Liver (tissue), 9 donors: ENCODE measurements around the gene ASB8. TPM values are rescaled to one million over a fixed set of nuclear protein-coding genes. Genes with fewer than 3 reads are reported as not detected.

ENCODE experiments used
- DNase-seq: peaks from one replicate; pipeline ENCODE4 v3.0.0-alpha.2; 2017; ENCODE audit warnings: low spot score
- H3K27ac ChIP-seq, 2 donors: one replicate each; pipeline ENCODE4 v1.7.0; 2013; ENCODE audit warnings: inconsistent platforms in 2 of 2, low read length in 2 of 2, control low read depth in 1 of 2, low read depth in 1 of 2, mild to moderate bottlenecking in 1 of 2
- H3K27me3 ChIP-seq, 4 donors: one replicate each; pipeline versions ENCODE4 v1.6.1 to v1.7.0; 2013; ENCODE audit warnings: low read length in 3 of 4, inconsistent platforms in 1 of 4, mild to moderate bottlenecking in 1 of 4, moderate library complexity in 1 of 4; ENCODE audit not compliant: control insufficient read depth in 4 of 4, insufficient read depth in 4 of 4
- H3K36me3 ChIP-seq, 4 donors: one replicate each; pipeline versions ENCODE4 v1.6.1 to v1.7.0; 2013; ENCODE audit warnings: low read length in 3 of 4, mild to moderate bottlenecking in 3 of 4, low read depth in 1 of 4, moderate library complexity in 1 of 4; ENCODE audit not compliant: control insufficient read depth in 4 of 4, insufficient read depth in 3 of 4
- H3K4me1 ChIP-seq, 4 donors: one replicate each; pipeline versions ENCODE4 v1.6.1 to v1.7.0; 2013; ENCODE audit warnings: low read length in 3 of 4, mild to moderate bottlenecking in 3 of 4, moderate library complexity in 1 of 4; ENCODE audit not compliant: control insufficient read depth in 4 of 4, insufficient read depth in 4 of 4
- H3K4me3 ChIP-seq, 3 donors: one replicate each; pipeline versions ENCODE4 v1.6.1 to v1.7.0; 2013; ENCODE audit warnings: low read length in 3 of 3, control low read depth in 1 of 3, low read depth in 1 of 3, mild to moderate bottlenecking in 1 of 3
- H3K9ac ChIP-seq, 2 donors: one replicate each; pipeline ENCODE4 v1.7.0; 2013; ENCODE audit warnings: low read length in 2 of 2, mild to moderate bottlenecking in 2 of 2, moderate library complexity in 2 of 2, control low read depth in 1 of 2, low read depth in 1 of 2
- H3K9me3 ChIP-seq, 4 donors: one replicate each; pipeline versions ENCODE4 v1.6.1 to v1.7.0; 2013; ENCODE audit warnings: low read length in 3 of 4; ENCODE audit not compliant: control insufficient read depth in 4 of 4
- ATF3 ChIP-seq: IDR thresholded peaks from 2 replicates; pipeline ENCODE4 v1.6.1; 2016; ENCODE audit warnings: antibody characterized with exemption
- EGR1 ChIP-seq, 2 donors: IDR thresholded peaks; 2 replicates each; pipeline ENCODE4 v1.6.1; 2016 to 2018; ENCODE audit warnings: antibody characterized with exemption in 2 of 2, low read depth in 2 of 2
- FOXA1 ChIP-seq: IDR thresholded peaks from 2 replicates; pipeline ENCODE4 v1.6.1; 2016; ENCODE audit warnings: antibody characterized with exemption
- FOXA2 ChIP-seq: IDR thresholded peaks from 2 replicates; pipeline ENCODE4 v1.6.1; 2016; ENCODE audit warnings: antibody characterized with exemption
- GABPA ChIP-seq, 2 donors: IDR thresholded peaks in 1 of 2; conservative IDR thresholded peaks in 1 of 2; 2 replicates each; pipeline ENCODE4 v1.6.1; 2016; ENCODE audit warnings: antibody characterized with exemption in 2 of 2, mild to moderate bottlenecking in 1 of 2, moderate library complexity in 1 of 2
- HNF4A ChIP-seq, 2 donors: conservative IDR thresholded peaks; 2 replicates each; pipeline ENCODE4 v1.6.1; 2016; ENCODE audit warnings: antibody characterized with exemption in 2 of 2, mild to moderate bottlenecking in 2 of 2
- HNF4G ChIP-seq: IDR thresholded peaks from 2 replicates; pipeline ENCODE4 v1.6.1; 2016; ENCODE audit warnings: antibody characterized with exemption
- JUND ChIP-seq, 2 donors: IDR thresholded peaks; 2 replicates each; pipeline ENCODE4 v1.6.1; 2016; ENCODE audit warnings: antibody characterized with exemption in 2 of 2
- MAX ChIP-seq: IDR thresholded peaks from 2 replicates; pipeline ENCODE4 v1.6.1; 2016; ENCODE audit warnings: antibody characterized with exemption
- NR2F2 ChIP-seq: IDR thresholded peaks from 2 replicates; pipeline ENCODE4 v1.6.1; 2016; ENCODE audit warnings: antibody characterized with exemption
- RAD21 ChIP-seq, 2 donors: IDR thresholded peaks; 2 replicates each; pipeline ENCODE4 v1.6.1; 2016; ENCODE audit warnings: antibody characterized with exemption in 2 of 2, mild to moderate bottlenecking in 2 of 2
- RXRA ChIP-seq, 2 donors: IDR thresholded peaks; 2 replicates each; pipeline ENCODE4 v1.6.1; 2017 to 2018; ENCODE audit warnings: antibody characterized with exemption in 2 of 2, mild to moderate bottlenecking in 1 of 2
- SP1 ChIP-seq: IDR thresholded peaks from 2 replicates; pipeline ENCODE4 v1.6.1; 2018; ENCODE audit warnings: antibody characterized with exemption, mild to moderate bottlenecking
- TAF1 ChIP-seq: conservative IDR thresholded peaks from 2 replicates; pipeline ENCODE4 v1.6.1; 2016; ENCODE audit warnings: antibody characterized with exemption, mild to moderate bottlenecking
- YY1 ChIP-seq: IDR thresholded peaks from 2 replicates; pipeline ENCODE4 v1.6.1; 2016; ENCODE audit warnings: antibody characterized with exemption, mild to moderate bottlenecking
- ZBTB33 ChIP-seq: IDR thresholded peaks from 2 replicates; pipeline ENCODE4 v1.6.1; 2016; ENCODE audit warnings: antibody characterized with exemption
- WGBS: extraction: QIAGEN DNeasy Blood & Tissue Kit; methylation state at CpG from one replicate; pipeline ENCODE4 v1.1.7; 2013; 5-methylcytosine and 5-hydroxymethylcytosine counted together
- polyA plus RNA-seq, 2 donors: library from polyadenylated mRNA; stranded (reverse) in 1 of 2; unstranded in 1 of 2; fragments of 200-250 nt in 1 of 2; fragments of >200 nt in 1 of 2; fragmentation: Nextera tagmentation in 1 of 2; extraction: Ambion mirVana in 1 of 2; gene quantifications; one replicate each; pipeline versions ENCODE4 v1.2.1 to v1.2.3, GENCODE V29; 2013 to 2015
- total RNA-seq, 2 donors: library from RNA; depleted of rRNA; stranded (reverse); fragments of >200 nt; gene quantifications; one replicate each; pipeline ENCODE4 v1.2.3, GENCODE V29; 2014
- TF ChIP-seq, protein P1 (sequence below): IDR thresholded peaks from 2 replicates; pipeline ENCODE4 v1.6.1; 2016; ENCODE audit warnings: antibody characterized with exemption, mild to moderate bottlenecking
- TF ChIP-seq, protein P2 (sequence below): fragments of 150-350 bp; IDR thresholded peaks from 2 replicates; pipeline ENCODE4 v1.5.1; 2017; ENCODE audit warnings: improper control_type of control experiment, low read depth, low read length; ENCODE audit not compliant: missing input control
- donor health status: healthy.
- donor health status: healthy.
- donor health status: healthy.
- donor health status: healthy.
- donor health status: healthy.

The ASB8 gene
- total and polyA plus RNA-seq, 4 donors: 17.0 to 23.5 (median 18.2) TPM

- Histone ChIP-seq H3K9ac (no peak overlapping the region), H3K4me3 (no peak overlapping the region), H3K4me1 (no peaks in the 10 kb centered on the region), H3K27ac (no peak overlapping the region), H3K36me3 (peaks cover 0 to 5% (median 0%) of the 10 kb centered on the region in 4 donors), H3K9me3 (no peaks in the 10 kb centered on the region), H3K27me3 (no peaks in the 10 kb centered on the region)
- WGBS: 96% methylated on average over 2 of the region's 2 CpGs
- no peak for DNase-seq
- TF ChIP-seq GABPA (IDR thresholded peaks at IDR 0.05 in 1 of 2, conservative IDR thresholded peaks at IDR 0.05 in 1 of 2) (no peak), RAD21 (IDR thresholded peaks at IDR 0.05) (no peak), RXRA (IDR thresholded peaks at IDR 0.05) (no peak), SP1 (no peak), EGR1 (IDR thresholded peaks at IDR 0.05; ENCODE audit: low read depth in 2 of 2) (no peak), YY1 (no peak), HNF4A (conservative IDR thresholded peaks at IDR 0.05) (no peak), NR2F2 (no peak), FOXA1 (no peak), JUND (IDR thresholded peaks at IDR 0.05) (no peak), TAF1 (no peak), ZBTB33 (no peak), ATF3 (no peak), FOXA2 (no peak), HNF4G (no peak), MAX (no peak)
- TF ChIP-seq, protein P1, sequence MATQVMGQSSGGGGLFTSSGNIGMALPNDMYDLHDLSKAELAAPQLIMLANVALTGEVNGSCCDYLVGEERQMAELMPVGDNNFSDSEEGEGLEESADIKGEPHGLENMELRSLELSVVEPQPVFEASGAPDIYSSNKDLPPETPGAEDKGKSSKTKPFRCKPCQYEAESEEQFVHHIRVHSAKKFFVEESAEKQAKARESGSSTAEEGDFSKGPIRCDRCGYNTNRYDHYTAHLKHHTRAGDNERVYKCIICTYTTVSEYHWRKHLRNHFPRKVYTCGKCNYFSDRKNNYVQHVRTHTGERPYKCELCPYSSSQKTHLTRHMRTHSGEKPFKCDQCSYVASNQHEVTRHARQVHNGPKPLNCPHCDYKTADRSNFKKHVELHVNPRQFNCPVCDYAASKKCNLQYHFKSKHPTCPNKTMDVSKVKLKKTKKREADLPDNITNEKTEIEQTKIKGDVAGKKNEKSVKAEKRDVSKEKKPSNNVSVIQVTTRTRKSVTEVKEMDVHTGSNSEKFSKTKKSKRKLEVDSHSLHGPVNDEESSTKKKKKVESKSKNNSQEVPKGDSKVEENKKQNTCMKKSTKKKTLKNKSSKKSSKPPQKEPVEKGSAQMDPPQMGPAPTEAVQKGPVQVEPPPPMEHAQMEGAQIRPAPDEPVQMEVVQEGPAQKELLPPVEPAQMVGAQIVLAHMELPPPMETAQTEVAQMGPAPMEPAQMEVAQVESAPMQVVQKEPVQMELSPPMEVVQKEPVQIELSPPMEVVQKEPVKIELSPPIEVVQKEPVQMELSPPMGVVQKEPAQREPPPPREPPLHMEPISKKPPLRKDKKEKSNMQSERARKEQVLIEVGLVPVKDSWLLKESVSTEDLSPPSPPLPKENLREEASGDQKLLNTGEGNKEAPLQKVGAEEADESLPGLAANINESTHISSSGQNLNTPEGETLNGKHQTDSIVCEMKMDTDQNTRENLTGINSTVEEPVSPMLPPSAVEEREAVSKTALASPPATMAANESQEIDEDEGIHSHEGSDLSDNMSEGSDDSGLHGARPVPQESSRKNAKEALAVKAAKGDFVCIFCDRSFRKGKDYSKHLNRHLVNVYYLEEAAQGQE: no peak
- TF ChIP-seq, protein P2, sequence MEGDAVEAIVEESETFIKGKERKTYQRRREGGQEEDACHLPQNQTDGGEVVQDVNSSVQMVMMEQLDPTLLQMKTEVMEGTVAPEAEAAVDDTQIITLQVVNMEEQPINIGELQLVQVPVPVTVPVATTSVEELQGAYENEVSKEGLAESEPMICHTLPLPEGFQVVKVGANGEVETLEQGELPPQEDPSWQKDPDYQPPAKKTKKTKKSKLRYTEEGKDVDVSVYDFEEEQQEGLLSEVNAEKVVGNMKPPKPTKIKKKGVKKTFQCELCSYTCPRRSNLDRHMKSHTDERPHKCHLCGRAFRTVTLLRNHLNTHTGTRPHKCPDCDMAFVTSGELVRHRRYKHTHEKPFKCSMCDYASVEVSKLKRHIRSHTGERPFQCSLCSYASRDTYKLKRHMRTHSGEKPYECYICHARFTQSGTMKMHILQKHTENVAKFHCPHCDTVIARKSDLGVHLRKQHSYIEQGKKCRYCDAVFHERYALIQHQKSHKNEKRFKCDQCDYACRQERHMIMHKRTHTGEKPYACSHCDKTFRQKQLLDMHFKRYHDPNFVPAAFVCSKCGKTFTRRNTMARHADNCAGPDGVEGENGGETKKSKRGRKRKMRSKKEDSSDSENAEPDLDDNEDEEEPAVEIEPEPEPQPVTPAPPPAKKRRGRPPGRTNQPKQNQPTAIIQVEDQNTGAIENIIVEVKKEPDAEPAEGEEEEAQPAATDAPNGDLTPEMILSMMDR: no peak
Measured at GRCh38 chr12:48126953-48127630, 30.2 kb downstream of the ASB8 start.
